A549 (cell line): ENCODE data around the gene CNST. TPM values are rescaled to one million over a fixed set of nuclear protein-coding genes. Genes with fewer than 3 reads are reported as not detected.
A peak's percentile ranks its signal among the peaks of the same experiment; 100 is the strongest.

ENCODE experiments used
- ATAC-seq, 2 experiments: fragments of 200-7000 bp in 1 of 2; fragments of >200 bp in 1 of 2; cut with Nextera tagmentation in 1 of 2; cut with Tn5 transposase in 1 of 2; 3 replicates each; pipeline versions ENCODE4 v1.8.0 to v1.9.1; 2018 to 2020; ENCODE audit warnings: mild to moderate bottlenecking in 1 of 2, moderate library complexity in 1 of 2
- CTCF ChIA-PET: fragments of 300-600 bp; sonication (Branson Sonifier 250); formaldehyde crosslinking; extraction: SDS; loops from one replicate; lab custom pipeline; 2021; ENCODE audit warnings: antibody characterized with exemption, inconsistent platforms; lab: Yijun Ruan, JAX
- POLR2A ChIA-PET: fragments of 350-600 bp; formaldehyde crosslinking; extraction: SDS; loops from one replicate; lab custom pipeline; 2021; ENCODE audit warnings: antibody characterized with exemption, inconsistent platforms; lab: Yijun Ruan, JAX
- DNase-seq, 2 experiments: peaks; one replicate each; pipeline versions ENCODE4 v3.0.0 to v3.0.0-alpha.2; 2011 to 2016; ENCODE audit warnings: low read depth in 1 of 2, low spot score in 1 of 2
- FAIRE-seq: peaks from 2 replicates; lab custom pipeline; 2011; peaks lifted over from hg19 to GRCh38; lab: Jason Lieb, UNC
- H3K27ac ChIP-seq, 2 experiments: fragments of >200 bp; sonication (Bioruptor Twin); formaldehyde crosslinking; 3 replicates each; pipeline ENCODE4 v1.5.1; 2016 to 2017
- H3K4me1 ChIP-seq: fragments of >200 bp; sonication (Bioruptor Twin); formaldehyde crosslinking; 3 replicates; pipeline ENCODE4 v1.6.1; 2016
- H3K4me2 ChIP-seq: fragments of >200 bp; sonication (Bioruptor Twin); formaldehyde crosslinking; 3 replicates; pipeline ENCODE4 v1.6.1; 2016
- H3K4me3 ChIP-seq: fragments of >200 bp; sonication (Bioruptor Twin); formaldehyde crosslinking; 3 replicates; pipeline ENCODE4 v1.5.1; 2016
- H3K9me3 ChIP-seq: fragments of >200 bp; sonication (Bioruptor Twin); formaldehyde crosslinking; 3 replicates; pipeline ENCODE4 v1.6.1; 2016
- CBX2 ChIP-seq: fragments of 200-600 bp; sonication (generic); IDR thresholded peaks from 2 replicates; pipeline ENCODE4 v1.6.1; 2016; ENCODE audit warnings: low read depth, mild to moderate bottlenecking, borderline replicate concordance
- CHD2 ChIP-seq: fragments of 150-350 bp; IDR thresholded peaks from 2 replicates; pipeline ENCODE4 v1.6.1; 2014; ENCODE audit warnings: low read length; ENCODE audit not compliant: partially characterized antibody
- CHD4 ChIP-seq: fragments of 200-600 bp; sonication (generic); IDR thresholded peaks from 2 replicates; pipeline ENCODE4 v1.6.1; 2016; ENCODE audit warnings: antibody characterized with exemption, mild to moderate bottlenecking, borderline replicate concordance
- E2F6 ChIP-seq: IDR thresholded peaks from 2 replicates; pipeline ENCODE4 v1.6.1; 2012; ENCODE audit warnings: low read depth, borderline replicate concordance
- EHF ChIP-seq: fragments of 250-450 bp; sonication (Bioruptor Pico); IDR thresholded peaks from 2 replicates; pipeline ENCODE4 v1.5.0; 2020; ENCODE audit warnings: mild to moderate bottlenecking
- FOSB ChIP-seq: fragments of 250-450 bp; sonication (Bioruptor Pico); IDR thresholded peaks from 2 replicates; pipeline ENCODE4 v1.5.0; 2020; ENCODE audit warnings: mild to moderate bottlenecking, moderate library complexity
- FOSL2 ChIP-seq, 2 experiments: fragments of 450-650 bp in 1 of 2; fragments of >200 bp in 1 of 2; sonication (Bioruptor Twin) in 1 of 2; formaldehyde crosslinking; IDR thresholded peaks; 2 replicates each; pipeline versions ENCODE4 v1.5.0 to v1.6.1; 2016 to 2020; ENCODE audit warnings: mild to moderate bottlenecking in 1 of 2, moderate library complexity in 1 of 2
- HMGXB4 ChIP-seq: fragments of 250-450 bp; sonication (Bioruptor Pico); IDR thresholded peaks from 2 replicates; pipeline ENCODE4 v1.5.0; 2021; ENCODE audit warnings: mild to moderate bottlenecking, moderate library complexity, borderline replicate concordance
- HOXB13 ChIP-seq: fragments of 250-450 bp; sonication (Bioruptor Pico); IDR thresholded peaks from 2 replicates; pipeline ENCODE4 v1.5.0; 2020; ENCODE audit warnings: low read depth, mild to moderate bottlenecking, moderate library complexity
- JUNB ChIP-seq: fragments of >200 bp; sonication (Bioruptor Twin); formaldehyde crosslinking; IDR thresholded peaks from 2 replicates; pipeline ENCODE4 v1.6.1; 2016
- MAZ ChIP-seq: fragments of 150-350 bp; IDR thresholded peaks from 2 replicates; pipeline ENCODE4 v1.6.1; 2014; ENCODE audit warnings: antibody characterized with exemption, low read depth, low read length, borderline replicate concordance
- NPAS2 ChIP-seq: fragments of 250-450 bp; sonication (Bioruptor Pico); IDR thresholded peaks from 2 replicates; pipeline ENCODE4 v1.8.0; 2022; ENCODE audit warnings: mild to moderate bottlenecking, moderate library complexity, borderline replicate concordance
- NR3C1 ChIP-seq: fragments of >200 bp; sonication (Bioruptor Twin); formaldehyde crosslinking; IDR thresholded peaks from 3 replicates; pipeline ENCODE4 v1.6.1; 2017
- POLR2A ChIP-seq: IDR thresholded peaks from 2 replicates; pipeline ENCODE4 v1.6.1; 2012; ENCODE audit warnings: mild to moderate bottlenecking, low read length
- RAD21 ChIP-seq, 2 experiments: fragments of >200 bp in 1 of 2; sonication (Bioruptor Twin) in 1 of 2; formaldehyde crosslinking in 1 of 2; IDR thresholded peaks in 1 of 2; conservative IDR thresholded peaks in 1 of 2; 2 replicates in 1 of 2; 3 replicates in 1 of 2; pipeline ENCODE4 v1.6.1; 2012 to 2018; ENCODE audit warnings: inconsistent platforms in 1 of 2
- RARB ChIP-seq: fragments of 250-450 bp; sonication (Bioruptor Pico); IDR thresholded peaks from 2 replicates; pipeline ENCODE4 v1.8.0; 2021; ENCODE audit warnings: mild to moderate bottlenecking, moderate library complexity
- USF2 ChIP-seq: fragments of 450-650 bp; IDR thresholded peaks from 2 replicates; pipeline ENCODE4 v1.6.1; 2014; ENCODE audit warnings: antibody characterized with exemption
- ZC3H11A ChIP-seq: fragments of 450-650 bp; IDR thresholded peaks from 2 replicates; pipeline ENCODE4 v1.6.1; 2014; ENCODE audit warnings: antibody characterized with exemption, mild to moderate bottlenecking
- WGBS: methylation state at CpG from one replicate; pipeline ENCODE4 v1.1.6; 2017; ENCODE audit errors: missing lambda C conversion rate; 5-methylcytosine and 5-hydroxymethylcytosine counted together
- polyA plus RNA-seq, 4 experiments: library from polyadenylated mRNA; depleted of rRNA in 3 of 4; stranded (reverse); fragments of >200 nt; fragmentation: RNase III in 1 of 4; extraction: RNeasy Plus Mini Kit Qiagen cat#74134 plus additional on column Dnase treatment in 1 of 4; gene quantifications; 2 replicates in 3 of 4; 3 replicates in 1 of 4; pipeline ENCODE4 v1.2.3, GENCODE V29; 2011 to 2017
- TF ChIP-seq, protein P1 (sequence below): fragments of 200-600 bp; sonication (generic); IDR thresholded peaks from 2 replicates; pipeline ENCODE4 v1.6.1; 2016; ENCODE audit warnings: antibody characterized with exemption, mild to moderate bottlenecking, moderate library complexity

Gene CNST
- polyA plus RNA-seq, 2 of the 4 experiments (the other 2 are of a cell fraction) = 7.9 to 23.0 TPM

- DNase-seq = no peak
- peak in 1 of 2 experiments; percentile 62; a peak in 3 of 6 replicates for ATAC-seq
- 53% methylated on average over 2 of the region's 2 CpGs for whole genome bisulfite sequencing
- H3K4me3 ChIP-seq = no peak overlapping the region
- H3K4me1 ChIP-seq = peaks cover 22% of the 10 kb centered on the region
- ChIA-PET CTCF (no interaction called here), POLR2A (no interaction called here)
- no peak for FAIRE-seq
- H3K27ac ChIP-seq = peak overlapping the region in 1 of 2 experiments; percentile 13; a peak in 1 of 6 replicates
- peak overlapping the region; percentile 53 for H3K4me2 ChIP-seq
- no peaks in the 10 kb centered on the region for H3K9me3 ChIP-seq
- TF ChIP-seq NPAS2 = no peak
- TF ChIP-seq CHD4 = no peak
- TF ChIP-seq RARB (CRISPR knock-in tag) = no peak
- no peak for TF ChIP-seq RAD21 (conservative IDR thresholded peaks at IDR 0.05 in 1 of 2, IDR thresholded peaks at IDR 0.05 in 1 of 2)
- no peak for TF ChIP-seq JUNB
- TF ChIP-seq E2F6 = no peak
- no peak for TF ChIP-seq CHD2
- no peak for TF ChIP-seq MAZ
- no peak for TF ChIP-seq HOXB13 (CRISPR knock-in tag)
- TF ChIP-seq ZC3H11A = no peak
- TF ChIP-seq, protein P1, sequence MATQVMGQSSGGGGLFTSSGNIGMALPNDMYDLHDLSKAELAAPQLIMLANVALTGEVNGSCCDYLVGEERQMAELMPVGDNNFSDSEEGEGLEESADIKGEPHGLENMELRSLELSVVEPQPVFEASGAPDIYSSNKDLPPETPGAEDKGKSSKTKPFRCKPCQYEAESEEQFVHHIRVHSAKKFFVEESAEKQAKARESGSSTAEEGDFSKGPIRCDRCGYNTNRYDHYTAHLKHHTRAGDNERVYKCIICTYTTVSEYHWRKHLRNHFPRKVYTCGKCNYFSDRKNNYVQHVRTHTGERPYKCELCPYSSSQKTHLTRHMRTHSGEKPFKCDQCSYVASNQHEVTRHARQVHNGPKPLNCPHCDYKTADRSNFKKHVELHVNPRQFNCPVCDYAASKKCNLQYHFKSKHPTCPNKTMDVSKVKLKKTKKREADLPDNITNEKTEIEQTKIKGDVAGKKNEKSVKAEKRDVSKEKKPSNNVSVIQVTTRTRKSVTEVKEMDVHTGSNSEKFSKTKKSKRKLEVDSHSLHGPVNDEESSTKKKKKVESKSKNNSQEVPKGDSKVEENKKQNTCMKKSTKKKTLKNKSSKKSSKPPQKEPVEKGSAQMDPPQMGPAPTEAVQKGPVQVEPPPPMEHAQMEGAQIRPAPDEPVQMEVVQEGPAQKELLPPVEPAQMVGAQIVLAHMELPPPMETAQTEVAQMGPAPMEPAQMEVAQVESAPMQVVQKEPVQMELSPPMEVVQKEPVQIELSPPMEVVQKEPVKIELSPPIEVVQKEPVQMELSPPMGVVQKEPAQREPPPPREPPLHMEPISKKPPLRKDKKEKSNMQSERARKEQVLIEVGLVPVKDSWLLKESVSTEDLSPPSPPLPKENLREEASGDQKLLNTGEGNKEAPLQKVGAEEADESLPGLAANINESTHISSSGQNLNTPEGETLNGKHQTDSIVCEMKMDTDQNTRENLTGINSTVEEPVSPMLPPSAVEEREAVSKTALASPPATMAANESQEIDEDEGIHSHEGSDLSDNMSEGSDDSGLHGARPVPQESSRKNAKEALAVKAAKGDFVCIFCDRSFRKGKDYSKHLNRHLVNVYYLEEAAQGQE = no peak
- no peak for TF ChIP-seq EHF (CRISPR knock-in tag)
- no peak for TF ChIP-seq FOSL2 (IDR thresholded peaks at IDR 0.05)
- TF ChIP-seq FOSL2 (CRISPR knock-in tag; IDR thresholded peaks at IDR 0.05) = no peak
- TF ChIP-seq CBX2 = no peak
- no peak for TF ChIP-seq HMGXB4 (CRISPR knock-in tag)
- TF ChIP-seq USF2 = no peak
- TF ChIP-seq POLR2A = no peak
- no peak for TF ChIP-seq NR3C1
- TF ChIP-seq FOSB (CRISPR knock-in tag) = no peak
Observed at GRCh38 chr1:246583056-246583440, 16.8 kb downstream of the CNST start.
